HG03045 (cell line): Measurements from ENCODE around the gene TNNT3.
"Not testable (repeated sequence)": the region's sequence is repeated elsewhere in the genome, so short reads cannot be mapped to it uniquely, and the experiment has no call there.

Experiments used
- ATAC-seq: cut with Tn5 transposase; IDR thresholded peaks from one replicate; pipeline ENCODE4 v1.9.1; 2021; ENCODE audit warnings: mild to moderate bottlenecking, moderate library complexity; ENCODE audit not compliant: unreplicated experiment

Gene TNNT3

GRCh38 chr11:1919391-1920127, at the start of gene TNNT3:
TSS of gene TNNT3 (plus strand) at chr11:1919703. CDS start at chr11:1922875, 3,172 bp downstream.
- ATAC-seq = no peak

GRCh38 chr11:1870326-1870696, 49.2 kb upstream of the TNNT3 start:
- ATAC-seq = no peak

- ATAC-seq = no peak
Observed at GRCh38 chr11:1870721-1871466, 48.6 kb upstream of the TNNT3 start.

- ATAC-seq = no peak
Observed at GRCh38 chr11:1871531-1871930, 48.0 kb upstream of the TNNT3 start.

GRCh38 chr11:1872267-1872985, 47.1 kb upstream of the TNNT3 start:
- no peak for ATAC-seq

- no peak for ATAC-seq
Observed at GRCh38 chr11:1873048-1873812, 46.3 kb upstream of the TNNT3 start.

GRCh38 chr11:1873813-1874150, 45.7 kb upstream of the TNNT3 start:
- not testable (repeated sequence) for ATAC-seq

GRCh38 chr11:1874441-1875092, 44.9 kb upstream of the TNNT3 start:
- not testable (repeated sequence) for ATAC-seq

- no peak for ATAC-seq
Observed at GRCh38 chr11:1875093-1875850, 44.2 kb upstream of the TNNT3 start.

- ATAC-seq = not testable (repeated sequence)
Observed at GRCh38 chr11:1875851-1876301, 43.6 kb upstream of the TNNT3 start.

- no peak for ATAC-seq
Observed at GRCh38 chr11:1876361-1877063, 43.0 kb upstream of the TNNT3 start.

GRCh38 chr11:1877211-1878136, 42.0 kb upstream of the TNNT3 start:
- ATAC-seq = no peak

- no peak for ATAC-seq
Observed at GRCh38 chr11:1878137-1879031, 41.1 kb upstream of the TNNT3 start.

- no peak for ATAC-seq
Observed at GRCh38 chr11:1879342-1879940, 40.1 kb upstream of the TNNT3 start.

GRCh38 chr11:1879941-1880720, 39.4 kb upstream of the TNNT3 start:
- ATAC-seq = no peak
